ENCODE results near the gene RGS6.

DNA sequence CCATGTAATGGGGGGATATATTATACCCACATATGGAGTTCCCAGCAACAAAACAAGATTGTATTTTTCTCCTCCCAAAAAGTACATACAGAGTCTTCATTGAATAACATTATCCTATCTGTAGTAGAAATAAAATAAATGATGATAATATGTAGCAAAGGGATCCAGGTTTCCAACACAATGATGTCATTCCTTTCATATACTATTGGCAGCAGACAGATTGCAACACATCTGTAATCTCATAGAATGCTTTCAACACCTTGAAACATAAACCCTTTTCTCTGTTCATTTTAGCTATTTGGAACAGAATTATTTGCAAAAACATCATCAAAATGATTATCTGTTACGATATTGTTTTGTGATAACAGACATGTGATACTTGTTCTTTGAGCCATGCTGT, 644.0 kb downstream of the RGS6 start:
- no peak for TF ChIP-seq POLR2A (IDR thresholded peaks at IDR 0.05; ENCODE audit: low read depth, low read length)
- no peak for TF ChIP-seq SPI1 (IDR thresholded peaks at IDR 0.05; ENCODE audit: low read depth, low read length)
- TF ChIP-seq TAF1 (IDR thresholded peaks at IDR 0.05; ENCODE audit: low read depth, low read length) = no peak
- TF ChIP-seq POLR2AphosphoS5 (IDR thresholded peaks at IDR 0.05; ENCODE audit: low read depth, low read length) = no peak
- TF ChIP-seq POU2F2 (IDR thresholded peaks at IDR 0.05; ENCODE audit: low read depth, low read length) = no peak
- no peak for TF ChIP-seq PAX5 (IDR thresholded peaks at IDR 0.05; ENCODE audit: insufficient read depth, low read length, severe bottlenecking)
